HepG2 (cell line): ENCODE results near the gene VMO1. TPM values are rescaled to one million over a fixed set of nuclear protein-coding genes. Genes with fewer than 3 reads are reported as not detected.
A peak's percentile ranks its signal among the peaks of the same experiment; 100 is the strongest.

Experiments used
- AFF4 ChIP-seq: sonication (generic); formaldehyde crosslinking; IDR thresholded peaks from 2 replicates; pipeline ENCODE4 v1.4.0; 2020; ENCODE audit warnings: missing genetic modification reagents
- BRCA1 ChIP-seq: sonication (generic); formaldehyde crosslinking; IDR thresholded peaks from 2 replicates; pipeline ENCODE4 v1.4.0; 2020; ENCODE audit warnings: missing genetic modification reagents
- CCAR2 ChIP-seq: fragments of 200-400 bp; formaldehyde crosslinking; optimal IDR thresholded peaks from 2 replicates; pipeline ENCODE3; 2018; ENCODE audit warnings: low read depth, mild to moderate bottlenecking, low read length, moderate library complexity
- HNF4A ChIP-seq: sonication (generic); formaldehyde crosslinking; IDR thresholded peaks from 2 replicates; pipeline ENCODE4 v1.4.0; 2020; ENCODE audit warnings: missing genetic modification reagents
- MTF2 ChIP-seq: sonication (generic); formaldehyde crosslinking; IDR thresholded peaks from 2 replicates; pipeline ENCODE4 v1.5.0; 2020; ENCODE audit warnings: missing genetic modification reagents, borderline replicate concordance
- NFAT5 ChIP-seq: sonication (generic); formaldehyde crosslinking; IDR thresholded peaks from 2 replicates; pipeline ENCODE4 v1.4.0; 2020; ENCODE audit warnings: missing genetic modification reagents
- NFE2 ChIP-seq: sonication (generic); formaldehyde crosslinking; IDR thresholded peaks from 2 replicates; pipeline ENCODE4 v1.4.0; 2020; ENCODE audit warnings: missing genetic modification reagents
- RAD21 ChIP-seq: fragments of 450-650 bp; formaldehyde crosslinking; IDR thresholded peaks from 2 replicates; pipeline ENCODE4 v1.5.0; 2020; ENCODE audit warnings: mild to moderate bottlenecking
- RELA ChIP-seq: sonication (generic); formaldehyde crosslinking; IDR thresholded peaks from 2 replicates; pipeline ENCODE4 v1.4.0; 2020; ENCODE audit warnings: missing genetic modification reagents
- REPIN1 ChIP-seq: sonication (generic); formaldehyde crosslinking; IDR thresholded peaks from 2 replicates; pipeline ENCODE4 v1.8.0; 2022; ENCODE audit warnings: missing genetic modification reagents, low read depth, mild to moderate bottlenecking, borderline replicate concordance
- RFX5 ChIP-seq: IDR thresholded peaks from 2 replicates; pipeline ENCODE4 v1.6.1; 2011; ENCODE audit warnings: low read depth, low read length, improper control_type of control experiment
- TMF1 ChIP-seq: sonication (generic); formaldehyde crosslinking; IDR thresholded peaks from 2 replicates; pipeline ENCODE4 v1.8.1; 2022; ENCODE audit warnings: low read depth, missing genetic modification reagents
- ZNF124 ChIP-seq: sonication (generic); formaldehyde crosslinking; IDR thresholded peaks from 2 replicates; pipeline ENCODE4 v1.4.0; 2020; ENCODE audit warnings: missing genetic modification reagents
- ZNF136 ChIP-seq: sonication (generic); formaldehyde crosslinking; IDR thresholded peaks from 2 replicates; pipeline ENCODE4 v1.8.1; 2022; ENCODE audit warnings: low read depth, mild to moderate bottlenecking, moderate library complexity, missing genetic modification reagents
- ZNF160 ChIP-seq: sonication (generic); formaldehyde crosslinking; IDR thresholded peaks from 2 replicates; pipeline ENCODE4 v1.8.0; 2022; ENCODE audit warnings: mild to moderate bottlenecking, inconsistent platforms, missing genetic modification reagents
- ZNF589 ChIP-seq: sonication (generic); formaldehyde crosslinking; conservative IDR thresholded peaks from 2 replicates; pipeline ENCODE4 v1.8.0; 2022; ENCODE audit warnings: mild to moderate bottlenecking, moderate library complexity, missing genetic modification reagents
- ZNF598 ChIP-seq: sonication (generic); formaldehyde crosslinking; IDR thresholded peaks from 2 replicates; pipeline ENCODE4 v1.5.1; 2020; ENCODE audit warnings: mild to moderate bottlenecking, missing genetic modification reagents, borderline replicate concordance
- polyA plus RNA-seq, 8 experiments: library from polyadenylated mRNA; depleted of rRNA in 3 of 8; stranded (reverse) in 7 of 8; unstranded in 1 of 8; fragments of >200 nt; fragmentation: Illumina TruSeq in 4 of 8; extraction: Trizol in 4 of 8; gene quantifications; 2 replicates each; pipeline versions ENCODE4 v1.2.1 to v1.2.3, GENCODE V29; 2011 to 2016; ENCODE audit warnings: low read depth in 4 of 8, missing spikeins in 1 of 8, mixed read lengths in 1 of 8; ENCODE audit not compliant: insufficient read depth in 1 of 8
- total RNA-seq, 5 experiments: library from RNA; depleted of rRNA; stranded (reverse); fragments of >200 nt; fragmentation: Illumina TruSeq; extraction: Trizol; gene quantifications; 2 replicates each; pipeline ENCODE4 v1.2.3, GENCODE V29; 2016; ENCODE audit warnings: low read depth in 1 of 5
- TF ChIP-seq, protein P1 (sequence below): IDR thresholded peaks from 2 replicates; pipeline ENCODE4 v1.6.1; 2016; ENCODE audit warnings: mild to moderate bottlenecking, missing biosample characterization, missing genetic modification reagents
- TF ChIP-seq, protein P2 (sequence below): sonication (generic); formaldehyde crosslinking; IDR thresholded peaks from 2 replicates; pipeline ENCODE4 v1.4.0; 2020; ENCODE audit warnings: mild to moderate bottlenecking, missing genetic modification reagents

Gene VMO1
- total and polyA plus RNA-seq, 2 of the 13 experiments (the other 11 are each of a cell fraction or from before 2014, with no cell fraction given): not detected

- TF ChIP-seq ZNF589 (CRISPR knock-in tag) (0 out of 2 replicates have a peak, but pooled peaks have one; percentile 79), MTF2 (CRISPR knock-in tag) (no peak), RAD21 (no peak; the same call in 1 of the 2 replicates), REPIN1 (CRISPR knock-in tag) (peak; percentile 63; the same call in 1 of the 2 replicates), ZNF136 (CRISPR knock-in tag) (no peak), ZNF124 (0 out of 2 replicates have a peak, but pooled peaks have one; percentile 50), TMF1 (CRISPR knock-in tag) (no peak), ZNF598 (CRISPR knock-in tag) (no peak), CCAR2 (no peak), NFAT5 (CRISPR knock-in tag) (no peak), RELA (CRISPR knock-in tag) (no peak), RFX5 (no peak), BRCA1 (CRISPR knock-in tag) (no peak), NFE2 (CRISPR knock-in tag) (no peak), ZNF160 (CRISPR knock-in tag) (no peak), HNF4A (CRISPR knock-in tag) (peak; percentile 95), AFF4 (no peak)
- TF ChIP-seq, protein P1, sequence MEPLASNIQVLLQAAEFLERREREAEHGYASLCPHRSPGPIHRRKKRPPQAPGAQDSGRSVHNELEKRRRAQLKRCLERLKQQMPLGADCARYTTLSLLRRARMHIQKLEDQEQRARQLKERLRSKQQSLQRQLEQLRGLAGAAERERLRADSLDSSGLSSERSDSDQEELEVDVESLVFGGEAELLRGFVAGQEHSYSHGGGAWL (CRISPR knock-in tag): no peak
- TF ChIP-seq, protein P2, sequence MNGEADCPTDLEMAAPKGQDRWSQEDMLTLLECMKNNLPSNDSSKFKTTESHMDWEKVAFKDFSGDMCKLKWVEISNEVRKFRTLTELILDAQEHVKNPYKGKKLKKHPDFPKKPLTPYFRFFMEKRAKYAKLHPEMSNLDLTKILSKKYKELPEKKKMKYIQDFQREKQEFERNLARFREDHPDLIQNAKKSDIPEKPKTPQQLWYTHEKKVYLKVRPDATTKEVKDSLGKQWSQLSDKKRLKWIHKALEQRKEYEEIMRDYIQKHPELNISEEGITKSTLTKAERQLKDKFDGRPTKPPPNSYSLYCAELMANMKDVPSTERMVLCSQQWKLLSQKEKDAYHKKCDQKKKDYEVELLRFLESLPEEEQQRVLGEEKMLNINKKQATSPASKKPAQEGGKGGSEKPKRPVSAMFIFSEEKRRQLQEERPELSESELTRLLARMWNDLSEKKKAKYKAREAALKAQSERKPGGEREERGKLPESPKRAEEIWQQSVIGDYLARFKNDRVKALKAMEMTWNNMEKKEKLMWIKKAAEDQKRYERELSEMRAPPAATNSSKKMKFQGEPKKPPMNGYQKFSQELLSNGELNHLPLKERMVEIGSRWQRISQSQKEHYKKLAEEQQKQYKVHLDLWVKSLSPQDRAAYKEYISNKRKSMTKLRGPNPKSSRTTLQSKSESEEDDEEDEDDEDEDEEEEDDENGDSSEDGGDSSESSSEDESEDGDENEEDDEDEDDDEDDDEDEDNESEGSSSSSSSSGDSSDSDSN (CRISPR knock-in tag): peak; percentile 46; the same call in 1 of the 2 replicates
These were observed 26.4 kb downstream of the VMO1 start (continued) for GRCh38 chr17:4759776-4760236.
